ENCODE measurements around the gene ERCC2. TPM values are rescaled to one million over a fixed set of nuclear protein-coding genes. Genes with fewer than 3 reads are reported as not detected.

The ERCC2 gene
- total and polyA plus RNA-seq, 2 donors: 8.6 to 17.5 TPM

DNA sequence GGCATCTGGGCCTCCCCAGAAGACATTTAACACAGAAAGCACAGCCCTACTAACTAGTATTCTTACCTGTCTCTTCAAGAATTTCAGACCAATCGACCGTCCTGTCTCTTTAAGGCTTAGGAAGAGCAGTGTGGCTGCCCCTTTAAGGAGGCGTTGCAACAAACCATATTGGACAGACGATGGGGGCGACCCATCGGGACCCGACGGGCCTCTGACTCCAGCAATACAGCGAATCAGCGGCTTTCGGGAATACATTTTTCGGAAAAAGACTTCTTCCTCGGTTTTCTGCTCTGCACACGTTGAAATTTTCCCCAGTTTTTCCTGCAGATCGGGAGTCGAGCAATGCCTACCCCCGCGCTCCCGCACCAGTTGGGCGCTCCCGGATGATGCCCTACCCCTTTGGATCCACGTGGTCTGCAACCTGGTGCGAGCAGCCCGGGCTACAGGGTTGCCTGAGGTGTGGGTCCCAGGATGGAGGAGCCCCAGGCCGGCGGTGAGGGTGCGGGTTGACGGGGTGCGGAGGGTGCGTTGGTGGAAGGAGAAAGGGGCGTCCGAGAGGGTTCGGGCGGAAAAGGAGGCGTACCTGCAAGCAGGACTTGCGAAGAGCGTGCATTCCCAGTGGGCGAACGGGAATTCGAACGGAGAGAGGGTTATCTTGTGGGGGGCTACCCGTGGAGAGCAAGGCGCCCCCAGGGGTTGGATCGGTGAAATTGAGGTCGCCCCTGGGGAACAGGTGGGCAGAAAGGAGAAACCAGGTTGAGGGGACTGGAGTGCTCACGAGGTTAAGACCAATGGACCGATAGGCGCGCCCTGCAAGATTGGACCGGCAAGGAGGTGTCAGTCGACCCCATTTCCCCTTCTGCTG, 36.1 kb upstream of the ERCC2 start, which contains the start of gene POLR1G:
Gene POLR1G (plus strand): TSS at position 419 of the 865 bp plus-strand sequence. CDS start 53 bp downstream, at position 472.
- peak; percentile 87 for DNase-seq (ENCODE audit: extremely low spot score)

GRCh38 chr19:45405435-45406225, 35.3 kb upstream of the ERCC2 start:
- under 1% methylated on average over 48 of the region's 48 CpGs for WGBS
- Histone ChIP-seq H3K4me3 (ENCODE audit: low read depth, low read length) (peak overlapping the region; percentile 56), H3K4me1 (ENCODE audit: insufficient read depth) (no peaks in the 10 kb centered on the region), H3K36me3 (ENCODE audit: insufficient read depth) (no peaks in the 10 kb centered on the region), H3K27ac (ENCODE audit: low read depth) (peak overlapping the region; percentile 63)
- peak; percentile 86 for DNase-seq (ENCODE audit: extremely low spot score)

More for the DNA sequence above, 36.1 kb upstream of the ERCC2 start, which contains the start of gene POLR1G:
- H3K27ac ChIP-seq (ENCODE audit: low read depth): peak within 1 kb of the TSS; percentile 63
- no peaks in the 10 kb centered on the region for H3K4me1 ChIP-seq (ENCODE audit: insufficient read depth)
- no peaks in the 10 kb centered on the region for H3K36me3 ChIP-seq (ENCODE audit: insufficient read depth)
- H3K4me3 ChIP-seq (ENCODE audit: low read depth, low read length): peak within 1 kb of the TSS; percentile 56
- under 1% methylated on average over 51 of the region's 51 CpGs for WGBS

GRCh38 chr19:45404557-45405434, 34.4 kb upstream of the ERCC2 start, which contains the start of gene PPP1R13L:
PPP1R13L (minus strand) TSS chr19:45405069; CDS start chr19:45398318, 6,751 bp downstream.
- H3K4me1 ChIP-seq (ENCODE audit: insufficient read depth): no peaks in the 10 kb centered on the region
- DNase-seq (ENCODE audit: extremely low spot score): no peak
- WGBS: 7% methylated on average over 46 of the region's 46 CpGs
- peak within 1 kb of the TSS; percentile 56 for H3K4me3 ChIP-seq (ENCODE audit: low read depth, low read length)
- H3K36me3 ChIP-seq (ENCODE audit: insufficient read depth): no peaks in the 10 kb centered on the region
- H3K27ac ChIP-seq (ENCODE audit: low read depth): peak within 1 kb of the TSS; percentile 85

DNA sequence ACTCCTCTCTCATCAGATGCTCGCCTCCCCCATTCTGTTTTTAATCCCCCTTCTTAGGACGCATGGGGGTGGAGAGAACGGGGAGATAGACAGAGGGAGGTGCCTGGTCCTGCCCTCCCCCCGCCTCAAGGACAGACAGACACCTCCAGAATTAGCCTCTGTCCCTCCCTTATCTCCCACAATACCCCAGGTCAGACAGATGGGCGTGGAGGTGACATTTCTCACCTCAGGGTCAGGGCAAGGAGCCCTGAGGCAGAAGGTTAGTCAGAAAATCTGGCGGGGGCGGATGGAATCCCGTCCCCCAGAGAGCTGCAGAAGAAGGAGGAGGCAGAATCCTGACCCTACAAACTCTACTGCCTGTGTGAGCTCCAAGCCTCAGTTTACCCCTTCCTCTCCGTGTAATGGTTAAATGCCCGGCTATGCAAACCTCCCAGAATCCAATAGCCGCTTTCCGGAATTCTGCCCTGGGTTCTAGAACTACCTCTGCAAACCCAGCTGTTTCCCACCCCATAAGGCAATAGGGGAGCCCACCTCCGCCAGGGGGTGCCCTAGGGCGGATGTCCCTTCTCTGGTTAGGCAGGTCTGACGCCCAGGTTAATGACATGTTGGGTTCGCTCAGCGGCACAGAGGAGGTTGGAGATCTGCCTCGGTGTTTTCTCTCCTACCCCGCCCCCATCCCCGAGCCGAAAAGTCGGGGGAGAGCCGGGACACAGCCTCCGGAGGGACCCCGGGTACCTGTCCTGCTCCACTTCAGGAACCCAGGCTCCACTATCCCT, 33.6 kb upstream of the ERCC2 start:
- Histone ChIP-seq H3K27ac (ENCODE audit: low read depth) (peak overlapping the region; percentile 85), H3K4me3 (ENCODE audit: low read depth, low read length) (peak overlapping the region; percentile 56), H3K4me1 (ENCODE audit: insufficient read depth) (no peaks in the 10 kb centered on the region), H3K36me3 (ENCODE audit: insufficient read depth) (no peaks in the 10 kb centered on the region)
- DNase-seq (ENCODE audit: extremely low spot score): no peak
- WGBS: 21% methylated on average over 25 of the region's 25 CpGs

DNA sequence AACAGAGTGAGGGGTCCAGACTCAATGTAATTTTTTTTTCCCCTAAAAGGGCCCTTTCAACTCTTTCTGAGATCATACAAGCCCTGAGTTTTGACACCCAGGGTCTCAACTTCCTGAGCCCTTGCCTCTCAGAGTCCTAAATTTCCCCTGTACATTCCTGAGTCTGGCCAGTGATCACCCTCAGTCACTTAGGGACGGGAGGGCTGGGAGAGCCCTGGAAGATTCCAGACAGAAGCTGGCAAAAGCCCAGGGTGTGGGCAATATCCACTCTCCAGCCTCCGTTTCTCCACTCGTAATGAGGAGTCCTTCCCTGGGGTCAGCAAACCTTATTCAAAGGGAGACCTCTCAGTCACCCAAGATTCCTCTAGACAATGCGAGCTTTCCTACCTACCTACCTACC, 32.9 kb upstream of the ERCC2 start:
- DNase-seq (ENCODE audit: extremely low spot score): no peak
- Histone ChIP-seq H3K27ac (ENCODE audit: low read depth) (peak overlapping the region; percentile 48), H3K4me1 (ENCODE audit: insufficient read depth) (no peaks in the 10 kb centered on the region), H3K4me3 (ENCODE audit: low read depth, low read length) (no peak overlapping the region), H3K36me3 (ENCODE audit: insufficient read depth) (no peaks in the 10 kb centered on the region)
- 59% methylated on average over 4 of the region's 4 CpGs for WGBS

- Histone ChIP-seq H3K27ac (ENCODE audit: low read depth) (peak overlapping the region; percentile 48), H3K4me1 (ENCODE audit: insufficient read depth) (no peaks in the 10 kb centered on the region), H3K4me3 (ENCODE audit: low read depth, low read length) (no peak overlapping the region), H3K36me3 (ENCODE audit: insufficient read depth) (no peaks in the 10 kb centered on the region)
- WGBS: 19% methylated on average over 40 of the region's 40 CpGs
- no peak for DNase-seq (ENCODE audit: extremely low spot score)
These were observed 32.1 kb upstream of the ERCC2 start for GRCh38 chr19:45402298-45403061.

- H3K27ac ChIP-seq (ENCODE audit: low read depth): no peak overlapping the region
- WGBS: 91% methylated on average over 6 of the region's 6 CpGs
- no peak for DNase-seq (ENCODE audit: extremely low spot score)
- H3K36me3 ChIP-seq (ENCODE audit: insufficient read depth): no peaks in the 10 kb centered on the region
- no peaks in the 10 kb centered on the region for H3K4me1 ChIP-seq (ENCODE audit: insufficient read depth)
- no peak overlapping the region for H3K4me3 ChIP-seq (ENCODE audit: low read depth, low read length)
These were observed 31.4 kb upstream of the ERCC2 start for GRCh38 chr19:45401815-45402214.

GRCh38 chr19:45400192-45400591, 29.8 kb upstream of the ERCC2 start:
- Histone ChIP-seq H3K4me1 (ENCODE audit: insufficient read depth) (no peaks in the 10 kb centered on the region), H3K4me3 (ENCODE audit: low read depth, low read length) (no peak overlapping the region), H3K36me3 (ENCODE audit: insufficient read depth) (no peaks in the 10 kb centered on the region), H3K27ac (ENCODE audit: low read depth) (no peak overlapping the region)
- 81% methylated on average over 6 of the region's 6 CpGs for WGBS
- DNase-seq (ENCODE audit: extremely low spot score): no peak

GRCh38 chr19:45395821-45396617, 25.6 kb upstream of the ERCC2 start:
- Histone ChIP-seq H3K4me3 (ENCODE audit: low read depth, low read length) (no peak overlapping the region), H3K27ac (ENCODE audit: low read depth) (no peak overlapping the region), H3K4me1 (ENCODE audit: insufficient read depth) (no peaks in the 10 kb centered on the region), H3K36me3 (ENCODE audit: insufficient read depth) (no peaks in the 10 kb centered on the region)
- 50% methylated on average over 59 of the region's 59 CpGs for whole genome bisulfite sequencing
- no peak for DNase-seq (ENCODE audit: extremely low spot score)

DNA sequence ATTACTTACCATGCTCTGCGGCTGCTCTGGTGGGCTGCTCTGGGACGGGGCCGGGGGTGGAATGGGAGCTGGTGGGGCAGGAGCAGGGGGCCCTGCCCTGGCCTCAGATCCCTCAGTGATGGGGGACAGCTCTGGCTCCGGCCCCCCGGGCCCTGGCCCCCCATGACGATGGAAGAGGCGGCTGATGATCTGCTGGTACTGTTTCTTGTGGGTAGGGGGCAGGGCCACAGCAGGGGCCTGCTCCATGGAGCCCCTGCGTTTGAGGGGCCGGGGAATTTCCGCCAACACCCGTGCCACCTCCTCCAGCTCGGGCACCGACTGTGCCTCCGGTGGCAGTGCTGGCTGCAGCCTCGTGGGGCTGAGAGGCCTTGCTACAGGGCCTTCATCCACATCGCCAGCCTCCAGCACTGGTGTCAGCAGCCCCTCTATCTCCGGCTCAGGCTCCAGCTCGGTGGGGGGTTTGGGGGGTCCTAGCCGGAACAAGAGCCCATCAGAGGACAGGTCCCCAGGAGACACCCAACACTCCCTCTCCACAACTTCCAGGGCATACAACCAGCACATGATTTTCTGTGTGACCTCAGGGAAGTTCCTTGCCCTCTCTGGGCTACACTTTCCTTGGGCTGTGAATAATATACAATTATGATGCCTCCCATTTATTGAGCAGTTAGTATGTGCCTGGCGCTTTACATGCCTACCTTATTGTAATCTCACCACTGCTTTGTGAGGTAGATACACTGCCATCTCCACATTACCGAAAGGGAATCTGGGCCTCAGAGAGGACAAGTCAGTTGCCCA, 21.7 kb upstream of the ERCC2 start:
- H3K36me3 ChIP-seq (ENCODE audit: insufficient read depth): no peaks in the 10 kb centered on the region
- no peak overlapping the region for H3K4me3 ChIP-seq (ENCODE audit: low read depth, low read length)
- 92% methylated on average over 21 of the region's 21 CpGs for WGBS
- H3K27ac ChIP-seq (ENCODE audit: low read depth): no peak overlapping the region
- no peaks in the 10 kb centered on the region for H3K4me1 ChIP-seq (ENCODE audit: insufficient read depth)
- no peak for DNase-seq (ENCODE audit: extremely low spot score)

DNA sequence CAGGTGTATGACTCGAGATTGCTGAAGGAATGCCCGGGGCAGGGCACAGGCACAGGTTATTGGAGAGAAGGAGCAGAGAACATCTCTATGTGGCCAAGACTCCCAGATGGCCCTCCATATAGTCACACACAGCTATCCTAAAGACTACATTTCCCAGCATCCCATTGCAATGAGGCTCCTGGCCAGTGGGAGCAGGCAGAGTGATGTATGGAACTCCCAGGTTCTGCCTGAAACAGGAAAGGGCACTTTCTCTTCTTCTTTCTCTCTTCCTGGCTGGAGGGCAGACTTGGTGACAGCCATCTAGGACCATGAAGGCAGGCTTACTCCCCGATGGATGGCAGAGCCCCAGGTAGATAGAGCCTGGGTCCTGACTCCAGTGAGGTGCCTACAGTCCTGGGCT, 21.0 kb upstream of the ERCC2 start:
- Histone ChIP-seq H3K36me3 (ENCODE audit: insufficient read depth) (no peaks in the 10 kb centered on the region), H3K4me1 (ENCODE audit: insufficient read depth) (no peaks in the 10 kb centered on the region), H3K27ac (ENCODE audit: low read depth) (no peak overlapping the region), H3K4me3 (ENCODE audit: low read depth, low read length) (no peak overlapping the region)
- no peak for DNase-seq (ENCODE audit: extremely low spot score)
- 81% methylated on average over 3 of the region's 3 CpGs for WGBS
